22Rv1 (cell line): ENCODE measurements around the gene SOX1.

Source experiments
- CTCF ChIP-seq: fragments of 450-650 bp; IDR thresholded peaks from 2 replicates; pipeline ENCODE4 v1.5.1; 2017; ENCODE audit warnings: mild to moderate bottlenecking
- ZFX ChIP-seq: fragments of 450-650 bp; IDR thresholded peaks from 2 replicates; pipeline ENCODE4 v1.6.1; 2017; ENCODE audit warnings: antibody characterized with exemption, borderline replicate concordance

- no peak for TF ChIP-seq CTCF
- no peak for TF ChIP-seq ZFX
These were observed 2.7 kb upstream of the SOX1 start for GRCh38 chr13:112064222-112064621.
